ENCODE measurements around the gene CEP126.

DNA sequence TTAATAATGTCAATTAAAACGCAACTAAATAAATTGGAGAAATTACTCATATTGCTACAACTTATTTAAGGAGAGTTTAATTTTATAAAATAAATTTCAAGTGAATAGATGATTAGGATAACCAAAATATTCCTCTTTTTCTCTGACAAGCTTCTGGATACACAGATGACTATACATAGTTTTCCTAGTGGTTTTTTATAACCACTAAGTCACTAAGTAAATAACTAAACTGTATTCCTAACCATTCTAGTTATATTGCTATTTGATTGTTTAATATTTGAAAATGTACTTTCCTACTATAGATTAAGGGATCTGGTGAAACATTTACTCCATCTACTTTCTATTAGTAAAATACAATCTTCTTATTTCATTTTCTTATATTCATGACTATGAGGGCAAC is 6.2 kb downstream of the CEP126 start:
- TF ChIP-seq, protein P1, sequence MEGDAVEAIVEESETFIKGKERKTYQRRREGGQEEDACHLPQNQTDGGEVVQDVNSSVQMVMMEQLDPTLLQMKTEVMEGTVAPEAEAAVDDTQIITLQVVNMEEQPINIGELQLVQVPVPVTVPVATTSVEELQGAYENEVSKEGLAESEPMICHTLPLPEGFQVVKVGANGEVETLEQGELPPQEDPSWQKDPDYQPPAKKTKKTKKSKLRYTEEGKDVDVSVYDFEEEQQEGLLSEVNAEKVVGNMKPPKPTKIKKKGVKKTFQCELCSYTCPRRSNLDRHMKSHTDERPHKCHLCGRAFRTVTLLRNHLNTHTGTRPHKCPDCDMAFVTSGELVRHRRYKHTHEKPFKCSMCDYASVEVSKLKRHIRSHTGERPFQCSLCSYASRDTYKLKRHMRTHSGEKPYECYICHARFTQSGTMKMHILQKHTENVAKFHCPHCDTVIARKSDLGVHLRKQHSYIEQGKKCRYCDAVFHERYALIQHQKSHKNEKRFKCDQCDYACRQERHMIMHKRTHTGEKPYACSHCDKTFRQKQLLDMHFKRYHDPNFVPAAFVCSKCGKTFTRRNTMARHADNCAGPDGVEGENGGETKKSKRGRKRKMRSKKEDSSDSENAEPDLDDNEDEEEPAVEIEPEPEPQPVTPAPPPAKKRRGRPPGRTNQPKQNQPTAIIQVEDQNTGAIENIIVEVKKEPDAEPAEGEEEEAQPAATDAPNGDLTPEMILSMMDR (IDR thresholded peaks at IDR 0.05 in 8 of 11, conservative IDR thresholded peaks at IDR 0.05 in 3 of 11): no peak
- no peak for TF ChIP-seq POLR2A (IDR thresholded peaks at IDR 0.05)
